ENCODE measurements around the gene NOX3. TPM values are rescaled to one million over a fixed set of nuclear protein-coding genes. Genes with fewer than 3 reads are reported as not detected.

NOX3 gene
- total and polyA plus RNA-seq, 2 of the 8 experiments (the other 6 are each of a cell fraction or from before 2014, with no cell fraction given): not detected

DNA sequence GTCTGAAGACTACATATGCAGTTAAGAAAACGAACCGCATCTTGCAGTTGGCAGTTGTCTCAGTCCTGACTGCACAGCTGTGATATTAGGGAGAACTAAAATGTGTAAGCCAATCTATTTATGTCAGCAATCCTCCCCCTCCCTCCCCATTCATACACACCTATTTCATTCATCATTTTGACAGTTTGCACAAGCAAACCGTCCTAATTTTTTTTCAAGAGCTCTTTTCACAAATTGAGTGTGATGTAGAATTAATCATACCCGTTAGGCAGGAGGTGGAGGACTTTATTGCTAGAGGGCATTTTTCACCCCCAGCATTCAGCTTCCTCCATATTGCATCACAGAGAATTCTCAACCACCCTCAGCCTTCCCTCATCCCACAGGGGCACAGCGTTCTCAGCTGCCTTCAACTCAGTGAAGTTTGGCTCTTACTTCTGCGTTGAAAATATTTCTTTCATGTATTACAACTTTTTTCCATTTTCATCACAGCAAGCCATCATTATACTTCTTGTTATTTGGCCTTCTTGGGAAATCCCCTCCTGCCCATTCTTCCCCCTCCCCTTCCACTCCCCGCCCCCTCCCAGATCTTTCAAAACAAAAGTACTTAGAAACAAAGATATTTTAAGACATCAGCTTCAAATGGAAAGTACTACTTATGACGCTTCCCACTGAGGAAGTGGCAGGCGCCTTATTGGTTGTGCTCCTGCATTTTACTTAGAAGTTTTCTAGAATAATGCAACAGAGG, 37.5 kb downstream of the NOX3 start:
- no peak overlapping the region for H3K18ac ChIP-seq (ENCODE audit: extremely low read depth, low read length)
- H3K9me3 ChIP-seq (ENCODE audit: insufficient read depth in 2 of 2, low read depth in 1 of 2, low read length in 1 of 2): no peaks in the 10 kb centered on the region
- H2AK5ac ChIP-seq (ENCODE audit: low read depth, low read length): no peak overlapping the region
- no peak overlapping the region for H3K14ac ChIP-seq (ENCODE audit: insufficient read length)
- no peak overlapping the region for H2BK12ac ChIP-seq (ENCODE audit: low read depth, low read length)
- H2BK20ac ChIP-seq (ENCODE audit: low read length): no peak overlapping the region
- POLR2A ChIA-PET (ENCODE audit: partially characterized antibody): no interaction called here
- peaks cover 2 to 3% (median 2%) of the 10 kb centered on the region in 4 experiments; a peak in 5 of 7 replicates for H3K4me1 ChIP-seq (replicated peaks in 1 of 4; ENCODE audit: control insufficient read depth in 3 of 4, insufficient read depth in 4 of 4, low read length in 3 of 4)
- H3K4me2 ChIP-seq (ENCODE audit: insufficient read depth in 1 of 2, low read depth in 2 of 2, low read length in 2 of 2): no peak overlapping the region; a peak in 1 of 4 replicates
- FAIRE-seq (no peak), DNase-seq (ENCODE audit: low read depth in 1 of 2, low spot score in 2 of 2) (no peak)
- no peak overlapping the region for H4K91ac ChIP-seq (replicated peaks; ENCODE audit: insufficient read length, low read length)
- CTCF ChIA-PET (ENCODE audit: partially characterized antibody): interaction anchor here (0.9 to 1.6 kb wide), 4 partner anchors 9 to 77 kb away, joined by 3 to 8 read pairs (median 4); no protein-coding TSS in a partner anchor
- H2BK15ac ChIP-seq (ENCODE audit: low read length): no peak overlapping the region
- no peak overlapping the region for H2BK5ac ChIP-seq (ENCODE audit: low read depth, low read length)
- H3K79me1 ChIP-seq (ENCODE audit: low read depth, low read length): no peaks in the 10 kb centered on the region
- H3K36me3 ChIP-seq (ENCODE audit: control insufficient read depth in 2 of 4, insufficient read depth in 4 of 4, low read length in 3 of 4): no peaks in the 10 kb centered on the region
- H3K27me3 ChIP-seq (replicated peaks in 1 of 4; ENCODE audit: control insufficient read depth in 3 of 4, extremely low read depth in 1 of 4, insufficient read depth in 3 of 4, low read length in 3 of 4): no peaks in the 10 kb centered on the region; a peak in 1 of 7 replicates
- H3K56ac ChIP-seq (replicated peaks; ENCODE audit: insufficient read length, low read depth, low read length): no peak overlapping the region
- no peak overlapping the region for H3K23ac ChIP-seq (ENCODE audit: insufficient read length)
- H3K23me2 ChIP-seq (ENCODE audit: low read depth, low read length): no peaks in the 10 kb centered on the region; the same call in 1 of the 2 replicates
- no peaks in the 10 kb centered on the region for H4K20me1 ChIP-seq (replicated peaks in 1 of 2; ENCODE audit: control insufficient read depth in 1 of 2, insufficient read depth in 2 of 2, low read length in 2 of 2)
- no peak overlapping the region for H4K5ac ChIP-seq (ENCODE audit: insufficient read length, low read depth, low read length)
- no peak overlapping the region for H4K8ac ChIP-seq (ENCODE audit: extremely low read depth, insufficient read depth, low read length)
- H3K9ac ChIP-seq (replicated peaks in 1 of 4; ENCODE audit: extremely low read depth in 1 of 4, low read depth in 3 of 4, low read length in 3 of 4): no peak overlapping the region
- no peak overlapping the region for H3K27ac ChIP-seq (ENCODE audit: low read depth, low read length)
- H3K4ac ChIP-seq (replicated peaks; ENCODE audit: insufficient read length, low read depth, low read length): no peak overlapping the region
- 72 to 100% methylated on average over 1 to 8 of the region's 9 CpGs for WGBS, 2 experiments (ENCODE audit: extremely low coverage in 1 of 2, insufficient coverage in 1 of 2, insufficient read length in 1 of 2, insufficient replicate concordance in 2 of 2, low coverage in 1 of 2, low lambda C conversion rate in 2 of 2, missing lambda C conversion rate in 1 of 2)
- H3K4me3 ChIP-seq (ENCODE audit: extremely low read depth in 1 of 4, insufficient read depth in 2 of 4, low read depth in 3 of 4, low read length in 4 of 4): peak overlapping the region in 1 of 4 experiments; percentile 14; a peak in 1 of 8 replicates
- H3K79me2 ChIP-seq (ENCODE audit: control insufficient read depth in 1 of 2, insufficient read depth in 2 of 2, low read length in 2 of 2): no peaks in the 10 kb centered on the region
- no peak overlapping the region for H2BK120ac ChIP-seq (replicated peaks; ENCODE audit: low read depth, low read length)
- 0 out of 2 replicates have a peak overlapping the region, but pooled peaks have one; percentile 24 for H2AFZ ChIP-seq (ENCODE audit: low read length)
- TF ChIP-seq CEBPB (IDR thresholded peaks at IDR 0.05; ENCODE audit: low read depth, low read length) (peak; percentile 6; the same call in 1 of the 2 replicates), BRCA1 (IDR thresholded peaks at IDR 0.05; ENCODE audit: low read depth, low read length) (no peak)
